B cell (primary cell): ENCODE results near the gene RXFP2. TPM values are rescaled to one million over a fixed set of nuclear protein-coding genes. Genes with fewer than 3 reads are reported as not detected.

Experiments used
- ATAC-seq: fragments of 200-7000 bp; cut with Tn5 transposase; one replicate; pipeline ENCODE4 v1.10.0; 2021; ENCODE audit warnings: low read depth, mild to moderate bottlenecking, moderate number of reproducible peaks, moderate library complexity
- CTCF ChIA-PET: fragments of 350-600 bp; sonication (Branson Sonifier 250); formaldehyde crosslinking; loops from one replicate; lab custom pipeline; 2021; ENCODE audit warnings: antibody characterized with exemption, inconsistent platforms; lab: Charles Lee
- POLR2A ChIA-PET: fragments of 350-600 bp; sonication (Branson Sonifier 250); formaldehyde crosslinking; loops from one replicate; lab custom pipeline; 2021; ENCODE audit warnings: antibody characterized with exemption; lab: Charles Lee
- DNase-seq: peaks from one replicate; pipeline ENCODE4 v3.0.0; 2013
- H2AFZ ChIP-seq: 2 replicates; pipeline ENCODE4 v1.6.1; 2012; ENCODE audit warnings: mild to moderate bottlenecking, low read depth, low read length; ENCODE audit not compliant: insufficient read depth, poor library complexity, severe bottlenecking
- H3K27ac ChIP-seq, 2 donors: 1 replicate in 1 of 2; 2 replicates in 1 of 2; pipeline ENCODE4 v1.5.1; 2012 to 2013; ENCODE audit warnings: low read length in 2 of 2, mild to moderate bottlenecking in 2 of 2, moderate library complexity in 1 of 2
- H3K27me3 ChIP-seq, 4 experiments: fragments of 200-600 bp in 1 of 4; sonication (generic) in 1 of 4; replicated peaks in 1 of 4; 1 replicate in 2 of 4; 2 replicates in 2 of 4; pipeline versions ENCODE4 v1.6.1 to v1.7.0; 2013 to 2016; ENCODE audit warnings: low read length in 3 of 4, mild to moderate bottlenecking in 2 of 4, mixed read lengths in 1 of 4, moderate library complexity in 1 of 4; ENCODE audit not compliant: insufficient read depth in 4 of 4, control insufficient read depth in 3 of 4; ENCODE audit errors: control extremely low read depth in 1 of 4
- H3K36me3 ChIP-seq, 2 experiments: replicated peaks in 1 of 2; 1 replicate in 1 of 2; 2 replicates in 1 of 2; pipeline versions ENCODE4 v1.6.1 to v1.7.1; 2013; ENCODE audit warnings: low read length in 1 of 2; ENCODE audit not compliant: insufficient read depth in 2 of 2, control insufficient read depth in 1 of 2; ENCODE audit errors: control extremely low read depth in 1 of 2, extremely low read depth in 1 of 2
- H3K4me1 ChIP-seq, 2 donors: fragments of 200-600 bp in 1 of 2; sonication (generic) in 1 of 2; 1 replicate in 1 of 2; 2 replicates in 1 of 2; pipeline versions ENCODE4 v1.5.1 to v1.6.1; 2013 to 2017; ENCODE audit warnings: low read length in 2 of 2; ENCODE audit not compliant: control insufficient read depth in 2 of 2, insufficient read depth in 2 of 2
- H3K4me2 ChIP-seq: replicated peaks from 2 replicates; pipeline ENCODE3; 2012; ENCODE audit warnings: mild to moderate bottlenecking, low read depth, low read length; ENCODE audit not compliant: poor library complexity, severe bottlenecking
- H3K4me3 ChIP-seq, 5 experiments: fragments of 200-600 bp in 1 of 5; sonication (generic) in 1 of 5; 1 replicate in 3 of 5; 2 replicates in 2 of 5; pipeline versions ENCODE4 v1.5.1 to v1.7.0; 2011 to 2016; ENCODE audit warnings: low read length in 4 of 5, mild to moderate bottlenecking in 4 of 5, low read depth in 2 of 5, control low read depth in 1 of 5, moderate library complexity in 1 of 5; ENCODE audit not compliant: insufficient read depth in 1 of 5; ENCODE audit errors: control extremely low read depth in 1 of 5, extremely low read depth in 1 of 5
- H3K79me2 ChIP-seq: fragments of 200-600 bp; sonication (generic); one replicate; pipeline ENCODE4 v1.6.0; 2016; ENCODE audit warnings: low read length; ENCODE audit not compliant: control insufficient read depth, insufficient read depth
- H3K9ac ChIP-seq: fragments of 200-600 bp; sonication (generic); 2 replicates; pipeline ENCODE4 v1.6.1; 2017; ENCODE audit warnings: mild to moderate bottlenecking, low read length, moderate library complexity
- H3K9me3 ChIP-seq, 3 donors: one replicate each; pipeline versions ENCODE4 v1.6.1 to v1.7.1; 2013; ENCODE audit warnings: low read length in 2 of 3; ENCODE audit not compliant: control insufficient read depth in 2 of 3, insufficient read depth in 1 of 3; ENCODE audit errors: control extremely low read depth in 1 of 3
- H4K20me1 ChIP-seq: 2 replicates; pipeline ENCODE4 v1.6.0; 2012; ENCODE audit warnings: mild to moderate bottlenecking, low read length; ENCODE audit not compliant: insufficient read depth, control insufficient read depth, poor library complexity, severe bottlenecking
- H3K27ac Mint-ChIP-seq: one replicate; pipeline ENCODE4 v1.8.0; 2021; ENCODE audit warnings: mixed read lengths
- H3K27me3 Mint-ChIP-seq: one replicate; pipeline ENCODE4 v1.8.0; 2021; ENCODE audit warnings: mixed read lengths
- H3K4me1 Mint-ChIP-seq: one replicate; pipeline ENCODE4 v1.8.0; 2021; ENCODE audit warnings: mixed read lengths
- H3K4me3 Mint-ChIP-seq: one replicate; pipeline ENCODE4 v1.8.0; 2021; ENCODE audit warnings: mixed read lengths
- H3K9me3 Mint-ChIP-seq: one replicate; pipeline ENCODE4 v1.8.0; 2022; ENCODE audit warnings: mixed read lengths; ENCODE audit not compliant: insufficient read depth
- EZH2 ChIP-seq: IDR thresholded peaks from 2 replicates; pipeline ENCODE4 v1.6.1; 2012; ENCODE audit warnings: borderline replicate concordance, low read depth, mild to moderate bottlenecking, moderate library complexity, low read length; ENCODE audit not compliant: insufficient read depth, poor library complexity, severe bottlenecking
- WGBS: methylation state at CpG from one replicate; pipeline ENCODE4 v1.1.5; 2013; ENCODE audit warnings: missing lambda C conversion rate; ENCODE audit not compliant: insufficient coverage; 5-methylcytosine and 5-hydroxymethylcytosine counted together
- intact Hi-C: fragments of 100-400 bp; cut with micrococcal nuclease; formaldehyde crosslinking; loops from one replicate; pipeline ENCODE4 v1.10.0; 2022
- polyA plus RNA-seq: library from polyadenylated mRNA; depleted of rRNA; stranded (reverse); fragments of >200 nt; gene quantifications from 2 replicates; pipeline ENCODE4 v1.2.3, GENCODE V29; 2012
- total RNA-seq, 2 donors: library from RNA; stranded (reverse); fragments of 120-200 nt in 1 of 2; gene quantifications; 1 replicate in 1 of 2; 2 replicates in 1 of 2; pipeline versions ENCODE4 v1.2.3 to v1.2.4, GENCODE V29; 2013 to 2022
- TF ChIP-seq, protein P1 (sequence below): fragments of 200-600 bp; IDR thresholded peaks from one replicate; pipeline ENCODE4 v1.8.0; 2022; ENCODE audit warnings: antibody characterized with exemption, mild to moderate bottlenecking

The RXFP2 gene
- total and polyA plus RNA-seq, 2 donors (not counting 1 experiment from before 2014, with no cell fraction given), result not detected

DNA sequence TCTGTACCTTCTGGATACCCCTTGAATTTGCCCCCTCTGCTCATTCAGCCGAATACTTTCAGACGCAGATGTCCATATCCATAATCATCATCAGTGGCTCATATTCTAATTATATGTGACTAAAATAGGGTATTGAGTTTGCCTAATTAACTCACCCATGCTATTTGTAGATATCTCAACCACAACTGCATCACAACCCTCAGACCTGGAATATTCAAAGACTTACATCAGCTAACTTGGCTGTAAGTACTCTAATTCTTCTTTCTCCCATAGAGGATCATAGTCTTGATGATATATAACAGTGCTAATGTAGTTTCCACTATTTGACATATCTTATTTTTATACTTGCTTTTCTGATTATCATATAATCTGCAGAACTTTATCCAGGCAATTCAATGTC lies 35.8 kb downstream of the RXFP2 start:
- Mint-ChIP-seq H3K27ac (no peak overlapping the region), H3K4me1 (peaks cover 8% of the 10 kb centered on the region), H3K9me3 (no peaks in the 10 kb centered on the region), H3K4me3 (no peak overlapping the region), H3K27me3 (no peaks in the 10 kb centered on the region)
- Histone ChIP-seq H3K79me2 (no peaks in the 10 kb centered on the region), H3K27me3 (no peaks in the 10 kb centered on the region), H3K27ac (no peak overlapping the region), H3K4me1 (no peaks in the 10 kb centered on the region), H2AFZ (no peak overlapping the region), H3K4me2 (no peak overlapping the region), H3K9ac (no peak overlapping the region), H3K4me3 (no peak overlapping the region), H3K36me3 (no peaks in the 10 kb centered on the region), H4K20me1 (no peaks in the 10 kb centered on the region), H3K9me3 (no peaks in the 10 kb centered on the region)
- no peak for TF ChIP-seq EZH2
- TF ChIP-seq, protein P1, sequence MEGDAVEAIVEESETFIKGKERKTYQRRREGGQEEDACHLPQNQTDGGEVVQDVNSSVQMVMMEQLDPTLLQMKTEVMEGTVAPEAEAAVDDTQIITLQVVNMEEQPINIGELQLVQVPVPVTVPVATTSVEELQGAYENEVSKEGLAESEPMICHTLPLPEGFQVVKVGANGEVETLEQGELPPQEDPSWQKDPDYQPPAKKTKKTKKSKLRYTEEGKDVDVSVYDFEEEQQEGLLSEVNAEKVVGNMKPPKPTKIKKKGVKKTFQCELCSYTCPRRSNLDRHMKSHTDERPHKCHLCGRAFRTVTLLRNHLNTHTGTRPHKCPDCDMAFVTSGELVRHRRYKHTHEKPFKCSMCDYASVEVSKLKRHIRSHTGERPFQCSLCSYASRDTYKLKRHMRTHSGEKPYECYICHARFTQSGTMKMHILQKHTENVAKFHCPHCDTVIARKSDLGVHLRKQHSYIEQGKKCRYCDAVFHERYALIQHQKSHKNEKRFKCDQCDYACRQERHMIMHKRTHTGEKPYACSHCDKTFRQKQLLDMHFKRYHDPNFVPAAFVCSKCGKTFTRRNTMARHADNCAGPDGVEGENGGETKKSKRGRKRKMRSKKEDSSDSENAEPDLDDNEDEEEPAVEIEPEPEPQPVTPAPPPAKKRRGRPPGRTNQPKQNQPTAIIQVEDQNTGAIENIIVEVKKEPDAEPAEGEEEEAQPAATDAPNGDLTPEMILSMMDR, result no peak
- CTCF ChIA-PET, result no interaction called here
- ATAC-seq (no peak), DNase-seq (no peak)
- POLR2A ChIA-PET, result no interaction called here
- no CpG with 5 or more reads among the region's 2 CpGs for WGBS
- intact Hi-C loops, result no loop called here

DNA sequence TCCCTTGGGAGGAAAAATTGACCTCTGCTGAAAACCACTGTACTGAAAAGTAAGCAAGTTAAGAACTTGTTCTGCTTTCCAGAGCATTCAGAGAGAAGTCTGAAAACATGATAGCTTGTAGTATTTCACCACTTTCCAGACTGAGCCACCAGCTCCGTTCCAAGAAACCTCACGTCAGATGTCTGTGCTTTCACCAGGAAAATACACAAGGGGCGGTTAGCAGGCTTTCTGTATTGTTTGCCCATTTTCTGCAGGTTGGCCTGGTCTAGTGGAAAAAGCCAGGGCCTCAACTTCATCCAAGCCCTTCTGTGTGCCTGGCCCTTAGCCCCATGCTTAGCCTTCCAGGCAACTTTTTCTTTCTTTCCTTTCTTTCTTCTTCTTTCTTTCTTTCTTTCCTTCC lies 36.4 kb downstream of the RXFP2 start:
- Histone ChIP-seq H4K20me1 (no peaks in the 10 kb centered on the region), H3K4me2 (no peak overlapping the region), H3K79me2 (no peaks in the 10 kb centered on the region), H3K27ac (no peak overlapping the region), H3K36me3 (no peaks in the 10 kb centered on the region), H2AFZ (no peak overlapping the region), H3K27me3 (no peaks in the 10 kb centered on the region), H3K4me3 (no peak overlapping the region), H3K9me3 (no peaks in the 10 kb centered on the region), H3K9ac (no peak overlapping the region), H3K4me1 (no peaks in the 10 kb centered on the region)
- peaks cover 8% of the 10 kb centered on the region for H3K4me1 Mint-ChIP-seq
- CTCF ChIA-PET, result no interaction called here
- TF ChIP-seq EZH2, result no peak
- TF ChIP-seq, protein P1, result no peak
- H3K27me3 Mint-ChIP-seq, result no peaks in the 10 kb centered on the region
- WGBS, result 92% methylated on average over 3 of the region's 3 CpGs
- no peaks in the 10 kb centered on the region for H3K9me3 Mint-ChIP-seq
- no peak overlapping the region for H3K27ac Mint-ChIP-seq
- DNase-seq (no peak), ATAC-seq (no peak)
- intact Hi-C loops, result no loop called here
- H3K4me3 Mint-ChIP-seq, result no peak overlapping the region
- POLR2A ChIA-PET, result no interaction called here
